GM10266 (cell line): Measurements from ENCODE around the gene F2RL1.
"Not testable (repeated sequence)": the region's sequence is repeated elsewhere in the genome, so short reads cannot be mapped to it uniquely, and the experiment has no call there.

ENCODE experiments used
- DNase-seq: peaks from one replicate; pipeline ENCODE4 v3.0.0; 2012; ENCODE audit errors: extremely low spot score
- CTCF ChIP-seq: IDR thresholded peaks from 2 replicates; pipeline ENCODE4 v1.5.1; 2012; ENCODE audit warnings: mild to moderate bottlenecking, low read depth; ENCODE audit not compliant: control insufficient read depth, insufficient read depth; ENCODE audit errors: missing control alignments

The F2RL1 gene

GRCh38 chr5:76809141-76809540, 9.7 kb upstream of the F2RL1 start:
- DNase-seq, result no peak

GRCh38 chr5:76810236-76810635, 8.6 kb upstream of the F2RL1 start:
- no peak for TF ChIP-seq CTCF
- DNase-seq, result no peak

More at GRCh38 chr5:76809141-76809540, 9.7 kb upstream of the F2RL1 start:
- no peak for TF ChIP-seq CTCF

- no peak for DNase-seq
- no peak for TF ChIP-seq CTCF
Measured at GRCh38 chr5:76811214-76811613, 7.6 kb upstream of the F2RL1 start.

DNA sequence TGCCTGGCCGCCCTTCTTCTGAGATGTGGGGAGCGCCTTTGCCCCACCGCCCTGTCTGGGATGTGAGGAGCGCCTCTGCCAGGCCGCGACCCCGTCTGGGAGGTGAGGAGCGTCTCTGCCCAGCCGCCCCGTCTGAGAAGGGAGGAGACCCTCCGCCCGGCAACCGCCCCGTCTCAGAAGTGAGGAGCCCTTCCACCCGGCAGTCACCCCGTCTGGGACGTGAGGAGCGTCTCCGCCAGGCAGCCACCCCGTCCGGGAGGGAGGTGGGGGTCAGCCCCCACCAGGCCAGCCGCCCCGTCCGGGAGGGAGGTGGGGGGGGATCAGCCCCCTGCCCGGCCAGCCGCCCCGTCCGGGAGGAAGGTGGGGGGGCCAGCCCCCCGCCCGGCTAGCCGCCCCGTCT, 6.6 kb upstream of the F2RL1 start:
- not testable (repeated sequence) for DNase-seq

- DNase-seq, result no peak
Measured at GRCh38 chr5:76813982-76814562, 4.8 kb upstream of the F2RL1 start.

GRCh38 chr5:76816110-76816831, 2.6 kb upstream of the F2RL1 start:
- no peak for DNase-seq
- no peak for TF ChIP-seq CTCF

More at GRCh38 chr5:76813982-76814562, 4.8 kb upstream of the F2RL1 start:
- no peak for TF ChIP-seq CTCF

DNA sequence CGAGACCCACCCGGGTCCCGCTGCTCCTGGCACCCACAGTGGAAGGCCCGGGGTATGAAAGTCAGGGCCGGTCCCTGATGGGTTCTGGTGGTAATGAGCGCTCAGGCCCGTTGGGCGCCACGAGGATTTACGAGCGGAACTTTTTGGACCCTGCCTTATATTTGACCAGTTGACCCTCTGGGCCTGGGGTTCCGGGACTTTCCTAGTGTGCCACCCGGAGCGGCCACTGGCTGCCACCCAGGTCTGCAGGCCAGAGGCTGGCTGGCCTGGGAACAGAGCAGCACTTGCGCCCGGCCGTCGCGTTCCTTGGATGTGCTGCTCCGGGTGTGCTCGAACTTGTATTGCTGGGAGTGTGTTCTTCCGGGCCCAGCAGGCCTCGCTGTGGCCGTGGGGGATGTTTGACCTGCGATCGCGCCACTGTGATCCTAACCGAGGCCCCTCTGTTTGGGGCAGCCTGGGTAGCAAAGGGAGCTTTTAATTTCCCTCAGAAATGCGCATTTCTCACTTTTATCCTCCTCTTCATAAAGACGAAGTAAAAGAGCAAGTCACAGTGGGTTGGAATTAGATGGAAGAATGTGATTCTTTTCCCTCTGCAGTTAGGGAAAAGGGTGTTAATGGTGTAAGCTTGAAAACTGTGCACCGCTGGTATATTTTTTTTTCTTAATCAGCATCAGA, 1.2 kb downstream of the F2RL1 start:
- no peak for DNase-seq

More for the DNA sequence above, 1.2 kb downstream of the F2RL1 start:
- no peak for TF ChIP-seq CTCF
